Lower lobe of right lung (tissue), 2 donors: ENCODE results near the gene GPR155. TPM values are rescaled to one million over a fixed set of nuclear protein-coding genes. Genes with fewer than 3 reads are reported as not detected.

Experiments
- ATAC-seq, 2 donors: fragments of 200-7000 bp; cut with Tn5 transposase; one replicate each; pipeline ENCODE4 v1.9.1; 2020 to 2022; ENCODE audit warnings: mild to moderate bottlenecking in 2 of 2, moderate library complexity in 2 of 2
- DNase-seq: peaks from one replicate; pipeline ENCODE4 v3.0.0-alpha.2; 2020
- H3K27ac ChIP-seq: fragments of 200-600 bp; one replicate; pipeline ENCODE4 v1.8.0; 2022
- H3K27me3 ChIP-seq: fragments of 200-600 bp; one replicate; pipeline ENCODE4 v1.8.0; 2022; ENCODE audit warnings: low read depth
- H3K36me3 ChIP-seq: fragments of 200-600 bp; one replicate; pipeline ENCODE4 v1.8.0; 2022; ENCODE audit warnings: mild to moderate bottlenecking
- H3K4me1 ChIP-seq: fragments of 200-600 bp; one replicate; pipeline ENCODE4 v1.8.0; 2022
- H3K4me3 ChIP-seq: fragments of 200-600 bp; one replicate; pipeline ENCODE4 v1.8.0; 2022; ENCODE audit warnings: mild to moderate bottlenecking
- H3K9me3 ChIP-seq: fragments of 200-600 bp; one replicate; pipeline ENCODE4 v1.8.0; 2022
- CTCF ChIP-seq: fragments of 200-600 bp; IDR thresholded peaks from one replicate; pipeline ENCODE4 v1.8.0; 2022; ENCODE audit warnings: antibody characterized with exemption, mild to moderate bottlenecking
- intact Hi-C: fragments of 100-400 bp; cut with DNase I; formaldehyde crosslinking; loops from one replicate; pipeline ENCODE4 v1.11.0; 2022
- total RNA-seq: library from RNA; stranded (reverse); fragmentation: NEBNext Ultra II Directional; extraction: Animal tissue kit (Norgen Biotek cat#: 25700); gene quantifications from one replicate; pipeline ENCODE4 v1.2.1, GENCODE V29; 2021
- donor health status: DM: no; HTN: yes; CAD: no; lungs with severe emphysema.

GPR155 gene
- total RNA-seq, 1 donor from 2014 or later = 6.2 TPM

- no peak for DNase-seq
- H3K36me3 ChIP-seq = peaks cover 38% of the 10 kb centered on the region
These were observed 83.2 kb downstream of the GPR155 start for GRCh38 chr2:174403628-174404027.

GRCh38 chr2:174400853-174401252, 86.0 kb downstream of the GPR155 start:
- H3K27ac ChIP-seq = no peak overlapping the region
- H3K36me3 ChIP-seq = peaks cover 38% of the 10 kb centered on the region
- ATAC-seq = no peak

More at GRCh38 chr2:174403628-174404027, 83.2 kb downstream of the GPR155 start:
- H3K4me3 ChIP-seq = no peak overlapping the region
- ATAC-seq = no peak
- H3K4me1 ChIP-seq = no peaks in the 10 kb centered on the region
- intact Hi-C loops = no loop called here
- H3K27me3 ChIP-seq = no peaks in the 10 kb centered on the region
- no peaks in the 10 kb centered on the region for H3K9me3 ChIP-seq
- no peak for TF ChIP-seq CTCF
- H3K27ac ChIP-seq = no peak overlapping the region

GRCh38 chr2:174399171-174399570, 87.7 kb downstream of the GPR155 start:
- no peak for DNase-seq
- intact Hi-C loops = no loop called here

More at GRCh38 chr2:174400853-174401252, 86.0 kb downstream of the GPR155 start:
- TF ChIP-seq CTCF = no peak
- H3K4me3 ChIP-seq = no peak overlapping the region
- no peaks in the 10 kb centered on the region for H3K27me3 ChIP-seq
- intact Hi-C loops = no loop called here
- H3K9me3 ChIP-seq = no peaks in the 10 kb centered on the region
- peaks cover 7% of the 10 kb centered on the region for H3K4me1 ChIP-seq
- no peak for DNase-seq

GRCh38 chr2:174397773-174398172, 89.1 kb downstream of the GPR155 start:
- no peak for ATAC-seq

More at GRCh38 chr2:174399171-174399570, 87.7 kb downstream of the GPR155 start:
- no peak overlapping the region for H3K4me3 ChIP-seq
- no peaks in the 10 kb centered on the region for H3K9me3 ChIP-seq
- no peak overlapping the region for H3K27ac ChIP-seq
- no peak for TF ChIP-seq CTCF
- no peak for ATAC-seq
- H3K4me1 ChIP-seq = peaks cover 15% of the 10 kb centered on the region
- no peaks in the 10 kb centered on the region for H3K27me3 ChIP-seq
- peaks cover 37% of the 10 kb centered on the region for H3K36me3 ChIP-seq

GRCh38 chr2:174395969-174396630, 90.7 kb downstream of the GPR155 start:
- H3K27me3 ChIP-seq = no peaks in the 10 kb centered on the region
- peaks cover 32% of the 10 kb centered on the region for H3K4me1 ChIP-seq
- no peak for TF ChIP-seq CTCF
- intact Hi-C loops = no loop called here
- H3K36me3 ChIP-seq = peaks cover 16% of the 10 kb centered on the region
- H3K4me3 ChIP-seq = peak overlapping the region; percentile 89
- H3K27ac ChIP-seq = peak overlapping the region; percentile 93
- H3K9me3 ChIP-seq = no peaks in the 10 kb centered on the region
- ATAC-seq (peak; percentile 49 to 53), DNase-seq (no peak)

More at GRCh38 chr2:174397773-174398172, 89.1 kb downstream of the GPR155 start:
- Histone ChIP-seq H3K9me3 (no peaks in the 10 kb centered on the region), H3K27me3 (no peaks in the 10 kb centered on the region), H3K4me3 (no peak overlapping the region), H3K4me1 (peaks cover 29% of the 10 kb centered on the region), H3K36me3 (peaks cover 29% of the 10 kb centered on the region), H3K27ac (no peak overlapping the region)
- intact Hi-C loops = no loop called here
- no peak for TF ChIP-seq CTCF
- no peak for DNase-seq
